IPS-18c (cell line): Measurements from ENCODE around the gene TXNL4A.

Experiments used
- H3K4me3 ChIP-seq: 2 replicates; pipeline ENCODE4 v1.7.0; 2013; ENCODE audit warnings: low read depth, mild to moderate bottlenecking, low read length, moderate library complexity; ENCODE audit not compliant: insufficient read depth
- H3K9me3 ChIP-seq: one replicate; pipeline ENCODE4 v1.6.1; 2013; ENCODE audit warnings: mild to moderate bottlenecking, low read length, moderate library complexity; ENCODE audit not compliant: control insufficient read depth, insufficient read depth

Gene TXNL4A

GRCh38 chr18:79944746-79945117, 43.6 kb downstream of the TXNL4A start:
- Histone ChIP-seq H3K4me3 (no peak overlapping the region), H3K9me3 (no peaks in the 10 kb centered on the region)

GRCh38 chr18:79944126-79944731, 44.1 kb downstream of the TXNL4A start:
- Histone ChIP-seq H3K9me3 (no peaks in the 10 kb centered on the region), H3K4me3 (no peak overlapping the region)

DNA sequence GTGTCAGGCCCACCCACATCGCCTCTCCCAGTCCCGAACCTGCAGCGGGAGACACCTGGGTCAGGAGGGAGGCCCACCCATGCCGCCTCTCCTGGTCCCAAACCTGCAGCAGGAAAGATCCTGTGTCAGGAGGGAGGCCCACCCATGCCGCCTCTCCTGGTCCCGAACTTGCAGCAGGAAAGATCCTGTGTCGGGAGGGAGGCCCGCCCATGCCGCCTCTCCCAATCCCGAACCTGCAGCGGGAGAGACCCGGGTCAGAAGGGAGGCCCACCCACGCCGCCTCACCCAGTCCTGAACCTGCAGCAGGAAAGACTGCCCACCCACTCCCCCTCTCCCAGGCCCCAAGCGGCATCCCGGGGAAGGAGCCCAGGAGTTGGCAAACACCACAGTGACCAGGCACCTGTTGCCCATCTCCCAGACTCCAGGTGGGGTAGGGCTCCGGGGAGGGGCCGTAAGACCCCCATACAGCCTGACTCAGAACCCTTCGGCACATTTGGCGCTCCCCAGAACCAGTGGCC, 44.7 kb downstream of the TXNL4A start:
- no peak overlapping the region for H3K4me3 ChIP-seq
- H3K9me3 ChIP-seq: no peaks in the 10 kb centered on the region

GRCh38 chr18:79942786-79943607, 45.4 kb downstream of the TXNL4A start:
- Histone ChIP-seq H3K4me3 (no peak overlapping the region), H3K9me3 (no peaks in the 10 kb centered on the region)

GRCh38 chr18:79942211-79942610, 46.2 kb downstream of the TXNL4A start:
- no peaks in the 10 kb centered on the region for H3K9me3 ChIP-seq
- no peak overlapping the region for H3K4me3 ChIP-seq

- Histone ChIP-seq H3K9me3 (no peaks in the 10 kb centered on the region), H3K4me3 (no peak overlapping the region)
These were observed 46.8 kb downstream of the TXNL4A start for GRCh38 chr18:79941473-79942119.

- no peak overlapping the region for H3K4me3 ChIP-seq
- H3K9me3 ChIP-seq: no peaks in the 10 kb centered on the region
These were observed 47.4 kb downstream of the TXNL4A start for GRCh38 chr18:79940814-79941472.

- Histone ChIP-seq H3K4me3 (no peak overlapping the region), H3K9me3 (no peaks in the 10 kb centered on the region)
These were observed 48.1 kb downstream of the TXNL4A start for GRCh38 chr18:79940126-79940813.

DNA sequence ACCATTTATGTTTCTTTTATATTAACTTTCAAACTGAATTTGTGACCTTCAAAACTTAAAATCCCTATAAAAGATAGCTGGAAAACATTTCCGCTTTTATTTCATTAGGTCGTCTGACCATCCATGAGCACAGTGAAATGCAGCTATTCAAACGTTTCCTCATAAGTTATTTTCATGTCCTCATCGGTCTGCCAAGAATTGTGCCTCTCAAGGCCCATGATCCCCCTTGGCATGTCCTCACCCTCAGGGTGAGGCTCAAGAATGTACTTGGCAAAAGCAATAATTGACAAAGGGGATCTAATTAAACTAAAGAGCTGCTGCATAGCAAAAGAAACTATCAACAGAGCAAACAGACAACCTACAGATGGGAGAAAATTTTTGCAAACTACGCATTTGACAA, 49.3 kb downstream of the TXNL4A start:
- H3K9me3 ChIP-seq: no peaks in the 10 kb centered on the region

GRCh38 chr18:79938196-79938595, 50.2 kb downstream of the TXNL4A start:
- Histone ChIP-seq H3K4me3 (no peak overlapping the region), H3K9me3 (no peaks in the 10 kb centered on the region)

More for the DNA sequence above, 49.3 kb downstream of the TXNL4A start:
- H3K4me3 ChIP-seq: no peak overlapping the region

- Histone ChIP-seq H3K4me3 (no peak overlapping the region), H3K9me3 (no peaks in the 10 kb centered on the region)
These were observed 51.1 kb downstream of the TXNL4A start for GRCh38 chr18:79937103-79937860.

- H3K9me3 ChIP-seq: no peaks in the 10 kb centered on the region
- H3K4me3 ChIP-seq: no peak overlapping the region
These were observed 51.7 kb downstream of the TXNL4A start for GRCh38 chr18:79936641-79937040.

- Histone ChIP-seq H3K4me3 (no peak overlapping the region), H3K9me3 (no peaks in the 10 kb centered on the region)
These were observed 52.4 kb downstream of the TXNL4A start for GRCh38 chr18:79935925-79936324.

- H3K9me3 ChIP-seq: no peaks in the 10 kb centered on the region
- H3K4me3 ChIP-seq: no peak overlapping the region
These were observed 52.9 kb downstream of the TXNL4A start for GRCh38 chr18:79935499-79935898.

DNA sequence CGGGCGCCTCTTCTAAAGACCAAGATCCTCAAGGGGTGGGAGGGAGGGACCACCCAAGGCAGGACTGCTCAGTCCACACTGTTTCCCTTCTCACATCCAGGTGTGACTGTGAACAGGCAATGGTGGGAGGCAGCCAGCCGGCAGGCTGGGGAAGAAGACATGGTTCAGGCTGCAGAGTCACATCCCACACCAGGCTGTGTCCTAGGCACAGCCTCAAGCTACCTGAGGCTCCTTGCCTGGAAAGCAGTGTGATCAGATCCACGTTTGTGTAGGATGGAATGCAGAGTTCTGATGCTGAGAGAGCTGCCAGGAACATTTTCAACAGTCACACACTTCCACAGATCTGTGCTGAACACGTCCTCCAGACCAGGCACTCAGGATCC, 53.3 kb downstream of the TXNL4A start:
- no peak overlapping the region for H3K4me3 ChIP-seq
- no peaks in the 10 kb centered on the region for H3K9me3 ChIP-seq

DNA sequence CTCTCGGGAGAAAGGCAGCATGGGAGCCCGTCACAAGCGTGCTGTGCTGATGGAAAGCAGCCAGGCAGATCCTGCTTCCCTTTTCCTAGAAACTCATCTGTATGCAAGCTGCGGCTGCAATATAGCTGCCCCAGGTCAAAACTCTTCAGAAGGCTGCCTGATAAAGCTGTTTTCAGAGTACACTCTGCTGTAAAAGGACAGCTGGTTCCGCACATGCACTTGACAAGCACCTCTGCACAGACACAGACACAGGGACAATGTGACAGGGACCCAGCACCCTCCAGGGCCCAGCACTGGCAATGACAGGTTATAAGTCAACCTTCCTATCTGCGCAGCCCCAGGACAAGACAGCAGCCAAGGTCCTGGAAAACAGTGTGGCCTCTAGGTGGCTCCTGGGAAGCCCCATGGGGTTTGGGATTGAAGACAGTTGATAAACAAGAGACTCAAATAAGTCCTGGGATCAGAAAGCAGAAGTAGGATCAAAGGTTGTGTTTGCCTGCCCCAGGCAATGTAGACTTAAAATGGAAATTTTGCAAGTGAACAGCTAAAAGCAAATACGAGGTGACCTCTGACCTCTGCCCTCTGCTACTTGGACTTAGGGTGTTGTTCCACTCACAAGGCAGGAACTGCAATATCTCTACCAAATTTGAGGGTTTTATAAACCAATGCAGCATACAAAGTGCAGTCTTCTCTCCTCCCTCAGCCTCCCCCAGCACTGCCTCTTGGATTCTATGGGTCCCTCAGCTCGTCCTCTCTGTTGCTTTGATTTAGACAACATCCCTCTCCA, 53.9 kb downstream of the TXNL4A start:
- no peak overlapping the region for H3K4me3 ChIP-seq
- no peaks in the 10 kb centered on the region for H3K9me3 ChIP-seq
